Osteoblast (primary cell): ENCODE data around the gene FAM3D. TPM values are rescaled to one million over a fixed set of nuclear protein-coding genes. Genes with fewer than 3 reads are reported as not detected.

Experiments
- DNase-seq: peaks from one replicate; pipeline ENCODE4 v3.0.0; 2011; ENCODE audit warnings: low spot score, mixed read lengths; ENCODE audit not compliant: insufficient read length; ENCODE audit errors: missing footprints
- H2AFZ ChIP-seq: 2 replicates; pipeline ENCODE4 v1.6.0; 2011; ENCODE audit warnings: mild to moderate bottlenecking, low read length
- H3K27ac ChIP-seq: 2 replicates; pipeline ENCODE4 v1.5.1; 2011; ENCODE audit warnings: mild to moderate bottlenecking, low read depth, low read length, moderate library complexity
- H3K27me3 ChIP-seq: 2 replicates; pipeline ENCODE4 v1.6.0; 2012; ENCODE audit warnings: mild to moderate bottlenecking, control low read depth, inconsistent platforms, low read length, moderate library complexity; ENCODE audit not compliant: insufficient read depth
- H3K36me3 ChIP-seq: 2 replicates; pipeline ENCODE4 v1.5.1; 2011; ENCODE audit warnings: mild to moderate bottlenecking, low read length, control low read depth, moderate library complexity; ENCODE audit not compliant: insufficient read depth
- H3K4me1 ChIP-seq: 2 replicates; pipeline ENCODE4 v1.5.1; 2011; ENCODE audit warnings: mild to moderate bottlenecking, low read length, control low read depth, moderate library complexity; ENCODE audit not compliant: insufficient read depth
- H3K4me2 ChIP-seq: 2 replicates; pipeline ENCODE4 v1.6.0; 2011; ENCODE audit warnings: mild to moderate bottlenecking, low read length; ENCODE audit not compliant: insufficient read depth
- H3K4me3 ChIP-seq: fragments of 200-600 bp; sonication (generic); 3 replicates; pipeline ENCODE4 v1.5.1; 2012; ENCODE audit warnings: mild to moderate bottlenecking, low read length, inconsistent platforms; ENCODE audit not compliant: insufficient read depth
- H3K79me2 ChIP-seq: 2 replicates; pipeline ENCODE4 v1.6.0; 2012; ENCODE audit warnings: mild to moderate bottlenecking, low read length, control low read depth, inconsistent platforms; ENCODE audit not compliant: insufficient read depth
- H3K9me3 ChIP-seq: 2 replicates; pipeline ENCODE4 v1.5.1; 2011; ENCODE audit warnings: low read depth, low read length, control low read depth
- H4K20me1 ChIP-seq: 2 replicates; pipeline ENCODE4 v1.6.0; 2012; ENCODE audit warnings: mild to moderate bottlenecking, low read length, control low read depth; ENCODE audit not compliant: insufficient read depth
- total RNA-seq: library from RNA; depleted of rRNA; stranded (reverse); fragments of >200 nt; gene quantifications from 2 replicates; pipeline ENCODE4 v1.2.3, GENCODE V29; 2012
- TF ChIP-seq, protein P1 (sequence below): IDR thresholded peaks from 2 replicates; pipeline ENCODE4 v1.5.1; 2011; ENCODE audit warnings: mild to moderate bottlenecking, low read depth, low read length, moderate library complexity; ENCODE audit errors: extremely low read depth

Gene FAM3D
- total RNA-seq, 1 donor = not detected

DNA sequence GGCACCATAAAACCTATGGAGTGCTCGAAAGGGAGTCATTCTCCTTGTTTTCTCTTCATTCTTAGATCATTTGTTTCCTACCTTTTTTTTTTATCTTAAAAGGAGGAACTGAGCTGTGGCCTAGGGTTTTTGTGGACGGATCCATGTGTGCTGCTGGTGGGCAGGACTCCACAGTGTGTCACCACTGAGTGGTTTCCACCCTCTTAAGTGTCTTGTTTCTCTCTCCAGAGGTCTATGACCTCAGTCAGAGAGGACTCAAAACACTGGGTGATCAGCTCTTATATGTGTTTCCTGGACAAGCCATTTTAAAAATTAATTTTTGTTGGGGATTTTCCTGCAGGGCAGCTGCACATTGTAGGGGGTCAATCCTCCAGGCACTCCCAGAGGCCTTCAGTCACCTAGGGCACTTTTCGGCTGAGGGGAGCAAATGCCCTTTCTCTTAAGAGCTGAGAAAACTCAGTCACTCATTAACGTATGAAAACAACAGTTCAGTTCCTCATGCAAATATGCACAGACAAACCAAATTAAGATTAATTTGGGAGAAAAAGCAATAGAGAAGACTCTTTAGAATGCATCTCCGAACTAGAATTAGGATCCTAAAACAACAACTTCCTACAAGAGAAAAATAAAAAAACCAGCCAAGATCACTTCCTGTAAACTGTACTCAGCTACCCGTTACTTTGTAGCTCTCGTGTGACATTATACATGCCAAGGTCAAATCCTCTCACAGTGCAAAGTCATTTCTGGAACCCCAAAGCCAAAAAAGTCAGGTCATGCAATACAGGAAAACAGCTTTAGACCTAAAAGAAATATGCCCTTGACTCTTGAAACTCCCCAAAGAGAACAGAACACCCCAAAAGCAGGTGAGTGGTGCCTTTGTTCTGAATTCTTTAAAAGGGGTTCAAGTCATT, 27.6 kb upstream of the FAM3D start:
- no peaks in the 10 kb centered on the region for H4K20me1 ChIP-seq
- peaks cover 4% of the 10 kb centered on the region for H3K9me3 ChIP-seq
- no peaks in the 10 kb centered on the region for H3K79me2 ChIP-seq
- no peak overlapping the region for H3K4me2 ChIP-seq
- no peaks in the 10 kb centered on the region for H3K4me1 ChIP-seq
- DNase-seq = no peak
- H3K4me3 ChIP-seq = no peak overlapping the region
- H3K27ac ChIP-seq = no peak overlapping the region
- H2AFZ ChIP-seq = no peak overlapping the region
- TF ChIP-seq, protein P1, sequence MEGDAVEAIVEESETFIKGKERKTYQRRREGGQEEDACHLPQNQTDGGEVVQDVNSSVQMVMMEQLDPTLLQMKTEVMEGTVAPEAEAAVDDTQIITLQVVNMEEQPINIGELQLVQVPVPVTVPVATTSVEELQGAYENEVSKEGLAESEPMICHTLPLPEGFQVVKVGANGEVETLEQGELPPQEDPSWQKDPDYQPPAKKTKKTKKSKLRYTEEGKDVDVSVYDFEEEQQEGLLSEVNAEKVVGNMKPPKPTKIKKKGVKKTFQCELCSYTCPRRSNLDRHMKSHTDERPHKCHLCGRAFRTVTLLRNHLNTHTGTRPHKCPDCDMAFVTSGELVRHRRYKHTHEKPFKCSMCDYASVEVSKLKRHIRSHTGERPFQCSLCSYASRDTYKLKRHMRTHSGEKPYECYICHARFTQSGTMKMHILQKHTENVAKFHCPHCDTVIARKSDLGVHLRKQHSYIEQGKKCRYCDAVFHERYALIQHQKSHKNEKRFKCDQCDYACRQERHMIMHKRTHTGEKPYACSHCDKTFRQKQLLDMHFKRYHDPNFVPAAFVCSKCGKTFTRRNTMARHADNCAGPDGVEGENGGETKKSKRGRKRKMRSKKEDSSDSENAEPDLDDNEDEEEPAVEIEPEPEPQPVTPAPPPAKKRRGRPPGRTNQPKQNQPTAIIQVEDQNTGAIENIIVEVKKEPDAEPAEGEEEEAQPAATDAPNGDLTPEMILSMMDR = no peak
- no peaks in the 10 kb centered on the region for H3K36me3 ChIP-seq
- H3K27me3 ChIP-seq = no peaks in the 10 kb centered on the region

DNA sequence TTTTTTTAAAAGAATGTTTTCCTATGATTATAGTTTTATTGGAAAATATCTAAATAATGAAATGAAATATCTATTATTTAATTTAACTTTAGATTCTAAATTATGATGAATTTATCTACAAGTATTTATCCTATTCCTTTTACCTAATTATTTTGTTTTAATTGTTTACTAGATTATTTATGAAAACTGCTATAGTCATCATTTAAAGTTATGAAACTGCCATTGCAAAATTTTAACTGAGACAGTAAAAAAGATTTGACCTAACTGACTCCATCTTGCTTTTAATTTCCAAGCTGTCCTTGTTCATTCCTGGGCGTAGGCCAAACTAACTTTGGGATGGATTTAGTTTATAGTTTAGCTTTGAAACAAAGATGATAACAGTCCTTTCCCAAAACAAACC, 25.9 kb upstream of the FAM3D start:
- H4K20me1 ChIP-seq = no peaks in the 10 kb centered on the region
- H2AFZ ChIP-seq = no peak overlapping the region
- TF ChIP-seq, protein P1 = no peak
- DNase-seq = no peak
- peaks cover 4% of the 10 kb centered on the region for H3K9me3 ChIP-seq
- no peak overlapping the region for H3K4me2 ChIP-seq
- no peak overlapping the region for H3K4me3 ChIP-seq
- H3K27me3 ChIP-seq = no peaks in the 10 kb centered on the region
- H3K4me1 ChIP-seq = no peaks in the 10 kb centered on the region
- H3K27ac ChIP-seq = no peak overlapping the region
- H3K36me3 ChIP-seq = no peaks in the 10 kb centered on the region
- H3K79me2 ChIP-seq = no peaks in the 10 kb centered on the region

DNA sequence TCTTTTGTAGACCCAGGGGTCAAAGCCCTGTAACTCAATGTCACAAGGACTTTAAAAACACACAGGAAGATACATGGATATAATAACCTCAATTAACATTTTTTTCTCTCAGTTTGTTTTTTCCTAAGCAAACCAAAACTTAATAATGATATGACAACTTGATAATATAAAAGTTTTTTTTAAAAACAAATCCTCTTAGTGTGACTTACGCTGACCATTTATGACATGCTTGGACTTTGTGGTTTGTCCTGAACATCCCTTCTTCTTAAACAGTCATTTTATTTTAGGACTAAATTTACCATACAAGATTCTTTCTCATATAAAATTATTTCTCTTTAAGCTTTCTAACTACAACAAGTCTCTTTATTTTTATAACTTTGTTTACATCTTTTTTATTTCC, 25.4 kb upstream of the FAM3D start:
- no peak for DNase-seq
- H3K9me3 ChIP-seq = peaks cover 4% of the 10 kb centered on the region

DNA sequence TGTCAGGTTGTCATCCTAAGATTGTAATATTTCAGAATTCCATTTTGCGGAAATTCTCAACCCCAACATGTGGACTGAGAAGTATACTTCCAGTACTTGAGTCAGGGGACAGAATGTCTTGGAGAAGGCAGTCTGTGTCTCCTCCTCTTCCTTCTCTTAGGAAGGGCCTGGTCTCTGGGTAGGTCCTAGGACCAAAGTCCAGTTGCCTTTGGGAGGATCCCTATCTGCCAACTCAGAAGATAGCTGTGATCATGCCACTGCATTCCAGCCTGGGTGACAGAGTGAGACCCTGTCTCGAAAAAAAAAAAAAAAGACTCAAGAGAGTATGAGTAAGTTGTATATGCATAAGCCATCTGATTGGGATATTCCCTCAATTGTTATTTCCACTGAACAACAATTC, 23.9 kb upstream of the FAM3D start:
- Histone ChIP-seq H3K4me1 (no peaks in the 10 kb centered on the region), H3K27ac (no peak overlapping the region), H3K36me3 (no peaks in the 10 kb centered on the region), H2AFZ (no peak overlapping the region), H3K27me3 (no peaks in the 10 kb centered on the region), H4K20me1 (no peaks in the 10 kb centered on the region), H3K4me2 (no peak overlapping the region), H3K4me3 (no peak overlapping the region), H3K9me3 (peaks cover 4% of the 10 kb centered on the region), H3K79me2 (no peaks in the 10 kb centered on the region)
- TF ChIP-seq, protein P1 = no peak
- no peak for DNase-seq

More for the DNA sequence above, 25.4 kb upstream of the FAM3D start:
- TF ChIP-seq, protein P1 = no peak
- Histone ChIP-seq H3K27ac (no peak overlapping the region), H4K20me1 (no peaks in the 10 kb centered on the region), H3K27me3 (no peaks in the 10 kb centered on the region), H3K4me3 (no peak overlapping the region), H3K79me2 (no peaks in the 10 kb centered on the region), H3K4me1 (no peaks in the 10 kb centered on the region), H3K4me2 (no peak overlapping the region), H3K36me3 (no peaks in the 10 kb centered on the region), H2AFZ (no peak overlapping the region)
